Stimulated activated CD4-positive, alpha-beta T cell treated with anti-CD3 and anti-CD28 coated beads, Interleukin-4, amount 100 ng/mL, for 48 hours (primary cell): ENCODE measurements around the gene LASP1NB.
A peak's percentile ranks its signal among the peaks of the same experiment; 100 is the strongest.
"Not testable (repeated sequence)": the region's sequence is repeated elsewhere in the genome, so short reads cannot be mapped to it uniquely, and the experiment has no call there.

Experiments used
- DNase-seq, 2 donors: peaks; one replicate each; pipeline ENCODE4 v3.0.0-alpha.2; 2020; ENCODE audit warnings: low read depth in 2 of 2

LASP1NB gene

GRCh38 chr17:38967290-38967738, 41.9 kb downstream of the LASP1NB start, which contains the start of gene FBXO47:
TSS of gene FBXO47 (minus strand) at chr17:38967403. CDS start at chr17:38963025, 4,378 bp downstream.
- peak; percentile 69 to 79 for DNase-seq

GRCh38 chr17:38969281-38969680, 43.9 kb downstream of the LASP1NB start:
- no peak for DNase-seq

- no peak for DNase-seq
Observed at GRCh38 chr17:38970128-38970527, 44.7 kb downstream of the LASP1NB start.

GRCh38 chr17:38970804-38971203, 45.4 kb downstream of the LASP1NB start:
- no peak for DNase-seq

- not testable (repeated sequence) for DNase-seq
Observed at GRCh38 chr17:38976187-38976551, 50.8 kb downstream of the LASP1NB start.

- DNase-seq, result no peak
Observed at GRCh38 chr17:38978180-38978579, 52.8 kb downstream of the LASP1NB start.
